Pulmonary artery endothelial cell (primary cell): Measurements from ENCODE around the gene EAPP. TPM values are rescaled to one million over a fixed set of nuclear protein-coding genes. Genes with fewer than 3 reads are reported as not detected.
"Not testable (repeated sequence)": the region's sequence is repeated elsewhere in the genome, so short reads cannot be mapped to it uniquely, and the experiment has no call there.

ENCODE experiments used
- DNase-seq: peaks from one replicate; pipeline ENCODE4 v3.0.0-alpha.2; 2011; ENCODE audit warnings: low read depth, low spot score
- total RNA-seq: library from RNA; depleted of rRNA; stranded (reverse); fragments of >200 nt; gene quantifications from 2 replicates; pipeline ENCODE4 v1.2.3, GENCODE V29; 2014

Gene EAPP
- 32.9 and 42.8 TPM in 2 replicates for total RNA-seq

- DNase-seq, result peak; percentile 90
Observed at GRCh38 chr14:34539407-34540180, at the start of gene EAPP. Gene EAPP (minus strand): TSS chr14:34539701. CDS start chr14:34539628, 73 bp downstream.

- DNase-seq, result no peak
Observed at GRCh38 chr14:34583525-34583924, 44.0 kb upstream of the EAPP start.

GRCh38 chr14:34582117-34582680 is 42.7 kb upstream of the EAPP start:
- no peak for DNase-seq

GRCh38 chr14:34580381-34580780 is 40.9 kb upstream of the EAPP start:
- no peak for DNase-seq

- DNase-seq, result no peak
Observed at GRCh38 chr14:34571771-34572170, 32.3 kb upstream of the EAPP start.

GRCh38 chr14:34569750-34570149 is 30.2 kb upstream of the EAPP start:
- no peak for DNase-seq

- no peak for DNase-seq
Observed at GRCh38 chr14:34568803-34569202, 29.3 kb upstream of the EAPP start.

GRCh38 chr14:34562776-34563150 is 23.3 kb upstream of the EAPP start:
- no peak for DNase-seq

GRCh38 chr14:34562037-34562775 is 22.7 kb upstream of the EAPP start:
- not testable (repeated sequence) for DNase-seq

- not testable (repeated sequence) for DNase-seq
Observed at GRCh38 chr14:34556498-34556829, 17.0 kb upstream of the EAPP start.

- not testable (repeated sequence) for DNase-seq
Observed at GRCh38 chr14:34555583-34556497, 16.3 kb upstream of the EAPP start.

- DNase-seq, result no peak
Observed at GRCh38 chr14:34554540-34555250, 15.2 kb upstream of the EAPP start.

- not testable (repeated sequence) for DNase-seq
Observed at GRCh38 chr14:34549276-34549966, 9.9 kb upstream of the EAPP start.

GRCh38 chr14:34548472-34548981 is 9.0 kb upstream of the EAPP start:
- DNase-seq, result no peak

GRCh38 chr14:34547136-34547520 is 7.6 kb upstream of the EAPP start:
- not testable (repeated sequence) for DNase-seq

- not testable (repeated sequence) for DNase-seq
Observed at GRCh38 chr14:34546272-34547135, 7.0 kb upstream of the EAPP start.

- DNase-seq, result not testable (repeated sequence)
Observed at GRCh38 chr14:34540181-34541059, 919 bp upstream of the EAPP start.

- no peak for DNase-seq
Observed at GRCh38 chr14:34538871-34539406, 562 bp downstream of the EAPP start.
